ENCODE measurements around the gene DAB1. TPM values are rescaled to one million over a fixed set of nuclear protein-coding genes. Genes with fewer than 3 reads are reported as not detected.

Gene DAB1
- polyA plus RNA-seq, 1 experiment: 0.05 TPM

GRCh38 chr1:56985857-56986256 lies 438.0 kb downstream of the DAB1 start:
- H3K9me3 ChIP-seq (ENCODE audit: control insufficient read depth, insufficient read depth, low read length): no peaks in the 10 kb centered on the region
- ChIA-PET CTCF (no interaction called here), POLR2A (no interaction called here)
- H3K27ac ChIP-seq (ENCODE audit: low read depth, low read length): no peak overlapping the region
- no peak overlapping the region for H3K4me3 ChIP-seq (ENCODE audit: low read depth, low read length)
- DNase-seq (ENCODE audit: low read depth, low spot score): no peak
- no peak for TF ChIP-seq CTCF (IDR thresholded peaks at IDR 0.05; ENCODE audit: low read depth, low read length)
- peaks cover 3% of the 10 kb centered on the region for H3K27me3 ChIP-seq (ENCODE audit: control insufficient read depth, insufficient read depth, low read length)

GRCh38 chr1:56983484-56983883 lies 440.4 kb downstream of the DAB1 start:
- DNase-seq (ENCODE audit: low read depth, low spot score): no peak
- CTCF ChIA-PET: interaction anchor here (1.7 kb wide), 1 partner anchor 16 kb away, joined by 6 read pairs; no protein-coding TSS in a partner anchor

GRCh38 chr1:56979986-56980755 lies 443.7 kb downstream of the DAB1 start:
- Histone ChIP-seq H3K27ac (ENCODE audit: low read depth, low read length) (no peak overlapping the region), H3K27me3 (ENCODE audit: control insufficient read depth, insufficient read depth, low read length) (peaks cover 5% of the 10 kb centered on the region), H3K9me3 (ENCODE audit: control insufficient read depth, insufficient read depth, low read length) (no peaks in the 10 kb centered on the region), H3K4me3 (ENCODE audit: low read depth, low read length) (no peak overlapping the region)
- ChIA-PET POLR2A (no interaction called here), CTCF (no interaction called here)
- DNase-seq (ENCODE audit: low read depth, low spot score): no peak
- TF ChIP-seq CTCF (IDR thresholded peaks at IDR 0.05; ENCODE audit: low read depth, low read length): no peak

More at GRCh38 chr1:56983484-56983883, 440.4 kb downstream of the DAB1 start:
- Histone ChIP-seq H3K27me3 (ENCODE audit: control insufficient read depth, insufficient read depth, low read length) (peaks cover 5% of the 10 kb centered on the region), H3K4me3 (ENCODE audit: low read depth, low read length) (no peak overlapping the region), H3K9me3 (ENCODE audit: control insufficient read depth, insufficient read depth, low read length) (no peaks in the 10 kb centered on the region), H3K27ac (ENCODE audit: low read depth, low read length) (no peak overlapping the region)
- TF ChIP-seq CTCF (IDR thresholded peaks at IDR 0.05; ENCODE audit: low read depth, low read length): no peak
- POLR2A ChIA-PET: no interaction called here

GRCh38 chr1:56978819-56979218 lies 445.0 kb downstream of the DAB1 start:
- POLR2A ChIA-PET: no interaction called here
- H3K27ac ChIP-seq (ENCODE audit: low read depth, low read length): no peak overlapping the region
- CTCF ChIA-PET: interaction anchor here (1.7 kb wide), 1 partner anchor 147 kb away, joined by 4 read pairs; no protein-coding TSS in a partner anchor
- TF ChIP-seq CTCF (IDR thresholded peaks at IDR 0.05; ENCODE audit: low read depth, low read length): no peak
- no peak for DNase-seq (ENCODE audit: low read depth, low spot score)
- no peaks in the 10 kb centered on the region for H3K9me3 ChIP-seq (ENCODE audit: control insufficient read depth, insufficient read depth, low read length)
- peaks cover 4% of the 10 kb centered on the region for H3K27me3 ChIP-seq (ENCODE audit: control insufficient read depth, insufficient read depth, low read length)
- H3K4me3 ChIP-seq (ENCODE audit: low read depth, low read length): no peak overlapping the region

GRCh38 chr1:56977910-56978309 lies 445.9 kb downstream of the DAB1 start:
- no peak overlapping the region for H3K27ac ChIP-seq (ENCODE audit: low read depth, low read length)
- H3K9me3 ChIP-seq (ENCODE audit: control insufficient read depth, insufficient read depth, low read length): no peaks in the 10 kb centered on the region
- ChIA-PET CTCF (interaction anchor here (1.7 kb wide), 1 partner anchor 146 kb away, joined by 4 read pairs; no protein-coding TSS in a partner anchor), POLR2A (no interaction called here)
- no peak; the same call in 1 of the 2 replicates for TF ChIP-seq CTCF (IDR thresholded peaks at IDR 0.05; ENCODE audit: low read depth, low read length)
- no peak for DNase-seq (ENCODE audit: low read depth, low spot score)
- H3K4me3 ChIP-seq (ENCODE audit: low read depth, low read length): no peak overlapping the region
- peaks cover 2% of the 10 kb centered on the region for H3K27me3 ChIP-seq (ENCODE audit: control insufficient read depth, insufficient read depth, low read length)
